Central memory CD8-positive, alpha-beta T cell (primary cell): ENCODE results near the gene SLC25A24.
A peak's percentile ranks its signal among the peaks of the same experiment; 100 is the strongest.
"Not testable (repeated sequence)": the region's sequence is repeated elsewhere in the genome, so short reads cannot be mapped to it uniquely, and the experiment has no call there.

Source experiments
- ATAC-seq: fragments of 150-1000 bp; cut with Tn5 transposase; replicated peaks from 2 replicates; pipeline ENCODE4 v1.10.0; 2022; ENCODE audit warnings: mild to moderate bottlenecking, moderate FRiP score, moderate number of reproducible peaks; ENCODE audit not compliant: poor library complexity, severe bottlenecking; ENCODE audit errors: extremely low read depth
- DNase-seq, 2 donors: peaks; one replicate each; pipeline ENCODE4 v3.0.0; 2021; ENCODE audit warnings: low spot score in 2 of 2
- H3K27ac Mint-ChIP-seq: one replicate; pipeline ENCODE4 v1.8.0; 2022; ENCODE audit warnings: low read depth, mild to moderate bottlenecking, moderate library complexity, mixed read lengths
- H3K27me3 Mint-ChIP-seq: one replicate; pipeline ENCODE4 v1.8.0; 2022; ENCODE audit warnings: mixed read lengths
- H3K36me3 Mint-ChIP-seq: one replicate; pipeline ENCODE4 v1.8.0; 2022; ENCODE audit warnings: mild to moderate bottlenecking, moderate library complexity, mixed read lengths; ENCODE audit not compliant: insufficient read depth
- H3K4me1 Mint-ChIP-seq: one replicate; pipeline ENCODE4 v1.8.0; 2022; ENCODE audit warnings: mixed read lengths
- H3K4me3 Mint-ChIP-seq: one replicate; pipeline ENCODE4 v1.8.0; 2022; ENCODE audit warnings: mild to moderate bottlenecking, moderate library complexity, mixed read lengths
- H3K9me3 Mint-ChIP-seq: one replicate; pipeline ENCODE4 v1.8.0; 2022; ENCODE audit warnings: mixed read lengths

SLC25A24 gene

GRCh38 chr1:108214641-108215465 is 14.7 kb upstream of the SLC25A24 start:
- not testable (repeated sequence) for H3K36me3 Mint-ChIP-seq, H3K4me1 Mint-ChIP-seq, H3K27ac Mint-ChIP-seq, H3K4me3 Mint-ChIP-seq, H3K9me3 Mint-ChIP-seq, DNase-seq
- ATAC-seq: peak; percentile 54
- H3K27me3 Mint-ChIP-seq: peaks cover 33% of the 10 kb centered on the region

GRCh38 chr1:108211014-108211413 is 10.9 kb upstream of the SLC25A24 start:
- H3K36me3 Mint-ChIP-seq: peaks cover 1% of the 10 kb centered on the region
- DNase-seq: no peak
- H3K4me1 Mint-ChIP-seq: no peaks in the 10 kb centered on the region
- ATAC-seq: no peak
- H3K9me3 Mint-ChIP-seq: no peaks in the 10 kb centered on the region
- H3K27ac Mint-ChIP-seq: no peak overlapping the region
- peaks cover 70% of the 10 kb centered on the region for H3K27me3 Mint-ChIP-seq
- no peak overlapping the region for H3K4me3 Mint-ChIP-seq

- ATAC-seq (no peak), DNase-seq (no peak)
- H3K27me3 Mint-ChIP-seq: peaks cover 72% of the 10 kb centered on the region
- no peaks in the 10 kb centered on the region for H3K4me1 Mint-ChIP-seq
- no peak overlapping the region for H3K27ac Mint-ChIP-seq
- H3K4me3 Mint-ChIP-seq: no peak overlapping the region
- no peaks in the 10 kb centered on the region for H3K9me3 Mint-ChIP-seq
- H3K36me3 Mint-ChIP-seq: peaks cover 1% of the 10 kb centered on the region
Measured at GRCh38 chr1:108209456-108210108, 9.4 kb upstream of the SLC25A24 start.

- Mint-ChIP-seq H3K4me3 (no peak overlapping the region), H3K9me3 (no peaks in the 10 kb centered on the region), H3K27ac (no peak overlapping the region), H3K27me3 (peaks cover 72% of the 10 kb centered on the region), H3K4me1 (no peaks in the 10 kb centered on the region), H3K36me3 (peaks cover 1% of the 10 kb centered on the region)
- no peak for DNase-seq
- no peak for ATAC-seq
Measured at GRCh38 chr1:108208724-108209446, 8.7 kb upstream of the SLC25A24 start.

DNA sequence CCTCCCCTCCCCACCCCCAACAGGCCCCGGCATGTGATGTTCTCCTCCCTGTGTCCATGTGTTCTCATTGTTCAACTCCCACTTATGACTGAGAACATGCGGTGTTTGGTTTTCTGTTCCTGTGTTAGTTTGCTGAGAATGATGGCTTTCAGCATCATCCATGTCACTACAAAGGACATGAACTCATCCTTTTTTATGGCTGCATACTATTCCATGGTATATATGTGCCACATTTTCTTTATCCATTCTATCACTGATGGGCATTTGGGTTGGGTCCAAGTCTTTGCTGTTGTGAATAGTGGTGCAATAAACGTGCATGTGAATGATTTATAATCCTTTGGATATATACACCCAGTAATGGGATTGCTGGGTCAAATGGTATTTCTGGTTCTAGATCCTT is 3.4 kb upstream of the SLC25A24 start:
- H3K9me3 Mint-ChIP-seq, H3K27ac Mint-ChIP-seq, ATAC-seq, H3K36me3 Mint-ChIP-seq, H3K4me3 Mint-ChIP-seq, DNase-seq: not testable (repeated sequence)
- Mint-ChIP-seq H3K4me1 (peaks cover 21% of the 10 kb centered on the region), H3K27me3 (peaks cover 28% of the 10 kb centered on the region)

GRCh38 chr1:108201687-108202086 is 1.5 kb upstream of the SLC25A24 start:
- no peaks in the 10 kb centered on the region for H3K9me3 Mint-ChIP-seq
- H3K4me3 Mint-ChIP-seq: peak overlapping the region; percentile 85
- DNase-seq (no peak), ATAC-seq (no peak)
- H3K27me3 Mint-ChIP-seq: peaks cover 9% of the 10 kb centered on the region
- H3K4me1 Mint-ChIP-seq: peaks cover 37% of the 10 kb centered on the region
- peaks cover 2% of the 10 kb centered on the region for H3K36me3 Mint-ChIP-seq
- H3K27ac Mint-ChIP-seq: no peak overlapping the region

GRCh38 chr1:108200687-108201051 is 526 bp upstream of the SLC25A24 start:
- Mint-ChIP-seq H3K27ac (peak overlapping the region; percentile 45), H3K36me3 (peaks cover 2% of the 10 kb centered on the region), H3K9me3 (no peaks in the 10 kb centered on the region), H3K4me3 (peak overlapping the region; percentile 85), H3K27me3 (no peaks in the 10 kb centered on the region), H3K4me1 (peaks cover 37% of the 10 kb centered on the region)
- ATAC-seq (peak; percentile 68), DNase-seq (no peak)

GRCh38 chr1:108199201-108199691 is 897 bp downstream of the SLC25A24 start:
- H3K36me3 Mint-ChIP-seq: peaks cover 6% of the 10 kb centered on the region
- DNase-seq (no peak), ATAC-seq (no peak)
- peaks cover 37% of the 10 kb centered on the region for H3K4me1 Mint-ChIP-seq
- no peaks in the 10 kb centered on the region for H3K9me3 Mint-ChIP-seq
- H3K27me3 Mint-ChIP-seq: no peaks in the 10 kb centered on the region
- peak overlapping the region; percentile 85 for H3K4me3 Mint-ChIP-seq
- peak overlapping the region; percentile 45 for H3K27ac Mint-ChIP-seq

- Mint-ChIP-seq H3K36me3 (peaks cover 4% of the 10 kb centered on the region), H3K9me3 (peaks cover 6% of the 10 kb centered on the region), H3K4me3 (no peak overlapping the region), H3K27ac (no peak overlapping the region), H3K4me1 (peaks cover 24% of the 10 kb centered on the region), H3K27me3 (no peaks in the 10 kb centered on the region)
- DNase-seq: no peak
- ATAC-seq: no peak
Measured at GRCh38 chr1:108194051-108194450, 6.1 kb downstream of the SLC25A24 start.

- Mint-ChIP-seq H3K4me3 (no peak overlapping the region), H3K36me3 (peaks cover 4% of the 10 kb centered on the region), H3K27me3 (no peaks in the 10 kb centered on the region), H3K4me1 (peaks cover 24% of the 10 kb centered on the region), H3K9me3 (peaks cover 6% of the 10 kb centered on the region), H3K27ac (no peak overlapping the region)
- ATAC-seq (no peak), DNase-seq (no peak)
Measured at GRCh38 chr1:108193333-108193732, 6.8 kb downstream of the SLC25A24 start.

DNA sequence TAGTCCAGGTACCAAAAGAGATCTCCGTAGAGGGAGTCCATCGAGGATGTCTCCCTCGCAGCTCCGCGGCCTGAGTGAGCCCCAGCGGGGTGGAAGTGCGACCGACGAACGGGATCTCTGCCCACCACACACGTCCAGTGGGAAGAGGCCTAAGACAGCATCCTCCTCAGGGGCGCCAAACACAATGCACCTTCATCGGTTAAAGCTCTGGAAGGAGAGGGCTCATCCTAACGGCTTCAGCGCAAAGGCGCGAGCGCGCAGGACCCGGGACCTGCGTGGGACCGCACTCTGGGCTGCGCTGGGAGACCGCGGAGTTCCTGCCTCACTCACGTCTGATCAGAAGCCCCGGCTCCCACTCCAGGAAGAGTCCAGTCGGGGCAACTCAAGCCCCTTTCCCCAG is 7.6 kb downstream of the SLC25A24 start:
- H3K4me1 Mint-ChIP-seq: peaks cover 22% of the 10 kb centered on the region
- no peak for ATAC-seq
- peaks cover 11% of the 10 kb centered on the region for H3K9me3 Mint-ChIP-seq
- DNase-seq: no peak
- no peaks in the 10 kb centered on the region for H3K27me3 Mint-ChIP-seq
- H3K36me3 Mint-ChIP-seq: peaks cover 5% of the 10 kb centered on the region
- no peak overlapping the region for H3K4me3 Mint-ChIP-seq
- H3K27ac Mint-ChIP-seq: no peak overlapping the region

GRCh38 chr1:108190686-108191416 is 9.3 kb downstream of the SLC25A24 start:
- Mint-ChIP-seq H3K36me3 (peaks cover 5% of the 10 kb centered on the region), H3K27me3 (no peaks in the 10 kb centered on the region), H3K4me1 (peaks cover 15% of the 10 kb centered on the region), H3K9me3 (peaks cover 11% of the 10 kb centered on the region), H3K4me3 (no peak overlapping the region), H3K27ac (no peak overlapping the region)
- no peak for ATAC-seq
- DNase-seq: no peak
